ENCODE data around the gene KIAA0319L. TPM values are rescaled to one million over a fixed set of nuclear protein-coding genes. Genes with fewer than 3 reads are reported as not detected.

Gene KIAA0319L
- total and polyA plus RNA-seq, 2 donors, result 18.3 to 60.0 TPM

GRCh38 chr1:35530946-35531345 lies 26.3 kb downstream of the KIAA0319L start:
- no peak overlapping the region for H3K4me3 ChIP-seq (ENCODE audit: low read depth, low read length)
- 96% methylated on average over 2 of the region's 2 CpGs for WGBS
- no peaks in the 10 kb centered on the region for H3K4me1 ChIP-seq (ENCODE audit: insufficient read depth)
- no peaks in the 10 kb centered on the region for H3K36me3 ChIP-seq (ENCODE audit: insufficient read depth)
- H3K27ac ChIP-seq (ENCODE audit: low read depth), result no peak overlapping the region
- no peak for DNase-seq (ENCODE audit: extremely low spot score)

GRCh38 chr1:35530168-35530567 lies 27.0 kb downstream of the KIAA0319L start:
- Histone ChIP-seq H3K4me1 (ENCODE audit: insufficient read depth) (no peaks in the 10 kb centered on the region), H3K36me3 (ENCODE audit: insufficient read depth) (no peaks in the 10 kb centered on the region), H3K27ac (ENCODE audit: low read depth) (no peak overlapping the region), H3K4me3 (ENCODE audit: low read depth, low read length) (no peak overlapping the region)
- 79% methylated on average over 5 of the region's 5 CpGs for WGBS
- no peak for DNase-seq (ENCODE audit: extremely low spot score)

- no peak for DNase-seq (ENCODE audit: extremely low spot score)
- H3K27ac ChIP-seq (ENCODE audit: low read depth), result no peak overlapping the region
- 82% methylated on average over 2 of the region's 2 CpGs for WGBS
Observed at GRCh38 chr1:35524106-35524505, 33.1 kb downstream of the KIAA0319L start.

GRCh38 chr1:35519432-35519831 lies 37.8 kb downstream of the KIAA0319L start:
- no peak overlapping the region for H3K27ac ChIP-seq (ENCODE audit: low read depth)
- DNase-seq (ENCODE audit: extremely low spot score), result no peak
- no peaks in the 10 kb centered on the region for H3K36me3 ChIP-seq (ENCODE audit: insufficient read depth)
- 77% methylated on average over 2 of the region's 2 CpGs for WGBS
- no peak overlapping the region for H3K4me3 ChIP-seq (ENCODE audit: low read depth, low read length)
- no peaks in the 10 kb centered on the region for H3K4me1 ChIP-seq (ENCODE audit: insufficient read depth)

More at GRCh38 chr1:35524106-35524505, 33.1 kb downstream of the KIAA0319L start:
- Histone ChIP-seq H3K4me1 (ENCODE audit: insufficient read depth) (no peaks in the 10 kb centered on the region), H3K36me3 (ENCODE audit: insufficient read depth) (no peaks in the 10 kb centered on the region), H3K4me3 (ENCODE audit: low read depth, low read length) (no peak overlapping the region)

GRCh38 chr1:35518183-35518582 lies 39.0 kb downstream of the KIAA0319L start:
- Histone ChIP-seq H3K36me3 (ENCODE audit: insufficient read depth) (no peaks in the 10 kb centered on the region), H3K4me3 (ENCODE audit: low read depth, low read length) (no peak overlapping the region), H3K27ac (ENCODE audit: low read depth) (no peak overlapping the region), H3K4me1 (ENCODE audit: insufficient read depth) (no peaks in the 10 kb centered on the region)
- 98% methylated on average over 3 of the region's 3 CpGs for WGBS
- no peak for DNase-seq (ENCODE audit: extremely low spot score)

GRCh38 chr1:35511305-35511704 lies 45.9 kb downstream of the KIAA0319L start:
- no peak for DNase-seq (ENCODE audit: extremely low spot score)
- Histone ChIP-seq H3K4me1 (ENCODE audit: insufficient read depth) (peaks cover 3% of the 10 kb centered on the region), H3K4me3 (ENCODE audit: low read depth, low read length) (no peak overlapping the region), H3K36me3 (ENCODE audit: insufficient read depth) (no peaks in the 10 kb centered on the region), H3K27ac (ENCODE audit: low read depth) (no peak overlapping the region)
- over 99% methylated on average over 2 of the region's 2 CpGs for WGBS

- Histone ChIP-seq H3K27ac (ENCODE audit: low read depth) (no peak overlapping the region), H3K36me3 (ENCODE audit: insufficient read depth) (no peaks in the 10 kb centered on the region), H3K4me3 (ENCODE audit: low read depth, low read length) (no peak overlapping the region), H3K4me1 (ENCODE audit: insufficient read depth) (peaks cover 3% of the 10 kb centered on the region)
- DNase-seq (ENCODE audit: extremely low spot score), result no peak
- WGBS, result 86% methylated on average over 3 of the region's 3 CpGs
Observed at GRCh38 chr1:35509558-35509957, 47.6 kb downstream of the KIAA0319L start.

- Histone ChIP-seq H3K36me3 (ENCODE audit: insufficient read depth) (no peaks in the 10 kb centered on the region), H3K27ac (ENCODE audit: low read depth) (no peak overlapping the region)
Observed at GRCh38 chr1:35507947-35508346, 49.3 kb downstream of the KIAA0319L start.

GRCh38 chr1:35506960-35507912 lies 50.0 kb downstream of the KIAA0319L start:
- peaks cover 3% of the 10 kb centered on the region for H3K4me1 ChIP-seq (ENCODE audit: insufficient read depth)
- no peaks in the 10 kb centered on the region for H3K36me3 ChIP-seq (ENCODE audit: insufficient read depth)
- 74% methylated on average over 3 of the region's 3 CpGs for WGBS
- no peak overlapping the region for H3K27ac ChIP-seq (ENCODE audit: low read depth)
- DNase-seq (ENCODE audit: extremely low spot score), result no peak
- H3K4me3 ChIP-seq (ENCODE audit: low read depth, low read length), result no peak overlapping the region

More at GRCh38 chr1:35507947-35508346, 49.3 kb downstream of the KIAA0319L start:
- no peak overlapping the region for H3K4me3 ChIP-seq (ENCODE audit: low read depth, low read length)
- DNase-seq (ENCODE audit: extremely low spot score), result no peak
- peaks cover 3% of the 10 kb centered on the region for H3K4me1 ChIP-seq (ENCODE audit: insufficient read depth)

GRCh38 chr1:35505911-35506798 lies 51.0 kb downstream of the KIAA0319L start:
- H3K27ac ChIP-seq (ENCODE audit: low read depth), result no peak overlapping the region
- H3K4me3 ChIP-seq (ENCODE audit: low read depth, low read length), result no peak overlapping the region
- WGBS, result 76% methylated on average over 4 of the region's 4 CpGs
- peaks cover 3% of the 10 kb centered on the region for H3K4me1 ChIP-seq (ENCODE audit: insufficient read depth)
- no peaks in the 10 kb centered on the region for H3K36me3 ChIP-seq (ENCODE audit: insufficient read depth)
- no peak for DNase-seq (ENCODE audit: extremely low spot score)

- H3K4me3 ChIP-seq (ENCODE audit: low read depth, low read length), result no peak overlapping the region
- no peaks in the 10 kb centered on the region for H3K36me3 ChIP-seq (ENCODE audit: insufficient read depth)
- H3K4me1 ChIP-seq (ENCODE audit: insufficient read depth), result no peaks in the 10 kb centered on the region
- no peak overlapping the region for H3K27ac ChIP-seq (ENCODE audit: low read depth)
- 95% methylated on average over 2 of the region's 2 CpGs for WGBS
- DNase-seq (ENCODE audit: extremely low spot score), result no peak
Observed at GRCh38 chr1:35502242-35502641, 55.0 kb downstream of the KIAA0319L start.

GRCh38 chr1:35500439-35500838 lies 56.8 kb downstream of the KIAA0319L start:
- 62% methylated on average over 2 of the region's 2 CpGs for WGBS

GRCh38 chr1:35499652-35500176 lies 57.5 kb downstream of the KIAA0319L start:
- WGBS, result 28% methylated on average over 3 of the region's 3 CpGs
- Histone ChIP-seq H3K36me3 (ENCODE audit: insufficient read depth) (no peaks in the 10 kb centered on the region), H3K27ac (ENCODE audit: low read depth) (no peak overlapping the region), H3K4me1 (ENCODE audit: insufficient read depth) (no peaks in the 10 kb centered on the region), H3K4me3 (ENCODE audit: low read depth, low read length) (no peak overlapping the region)
- no peak for DNase-seq (ENCODE audit: extremely low spot score)

More at GRCh38 chr1:35500439-35500838, 56.8 kb downstream of the KIAA0319L start:
- DNase-seq (ENCODE audit: extremely low spot score), result no peak
- Histone ChIP-seq H3K36me3 (ENCODE audit: insufficient read depth) (no peaks in the 10 kb centered on the region), H3K27ac (ENCODE audit: low read depth) (no peak overlapping the region), H3K4me3 (ENCODE audit: low read depth, low read length) (no peak overlapping the region), H3K4me1 (ENCODE audit: insufficient read depth) (no peaks in the 10 kb centered on the region)
